Measurements from ENCODE around the gene FHOD3.

FHOD3 gene

DNA sequence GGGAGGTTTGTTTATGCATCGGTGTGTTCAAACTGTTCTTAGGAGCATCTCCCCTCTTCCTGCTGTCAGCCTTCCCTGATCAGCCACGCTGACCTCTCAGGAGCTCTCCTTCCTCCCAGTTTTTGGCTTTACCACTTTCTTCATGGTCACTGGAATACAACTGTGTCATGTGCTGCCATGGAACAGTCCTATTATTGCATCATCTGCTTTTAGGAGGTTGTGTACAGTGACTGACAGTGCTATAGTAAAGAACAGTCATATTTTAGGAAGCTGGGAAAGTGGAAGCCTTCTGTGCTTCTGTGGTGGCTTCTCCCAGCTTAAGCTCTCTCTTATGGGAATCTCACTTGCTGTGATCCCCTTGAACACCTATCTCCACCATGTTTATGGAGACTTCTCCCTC lies 365.8 kb downstream of the FHOD3 start:
- Histone ChIP-seq H3K4me3 (ENCODE audit: insufficient read depth, low read depth, low read length, poor library complexity, severe bottlenecking) (no peak overlapping the region), H3K9me3 (ENCODE audit: control insufficient read depth, low read length) (no peaks in the 10 kb centered on the region), H3K36me3 (ENCODE audit: control insufficient read depth, insufficient read depth, low read length) (no peaks in the 10 kb centered on the region), H3K4me1 (ENCODE audit: control insufficient read depth, insufficient read depth, low read length, poor library complexity, severe bottlenecking) (no peaks in the 10 kb centered on the region), H3K27me3 (replicated peaks; ENCODE audit: control insufficient read depth, insufficient read depth, low read length, poor library complexity, severe bottlenecking) (no peaks in the 10 kb centered on the region), H3K27ac (ENCODE audit: insufficient read depth, low read length, poor library complexity, severe bottlenecking) (no peak overlapping the region)
- no peak for DNase-seq

DNA sequence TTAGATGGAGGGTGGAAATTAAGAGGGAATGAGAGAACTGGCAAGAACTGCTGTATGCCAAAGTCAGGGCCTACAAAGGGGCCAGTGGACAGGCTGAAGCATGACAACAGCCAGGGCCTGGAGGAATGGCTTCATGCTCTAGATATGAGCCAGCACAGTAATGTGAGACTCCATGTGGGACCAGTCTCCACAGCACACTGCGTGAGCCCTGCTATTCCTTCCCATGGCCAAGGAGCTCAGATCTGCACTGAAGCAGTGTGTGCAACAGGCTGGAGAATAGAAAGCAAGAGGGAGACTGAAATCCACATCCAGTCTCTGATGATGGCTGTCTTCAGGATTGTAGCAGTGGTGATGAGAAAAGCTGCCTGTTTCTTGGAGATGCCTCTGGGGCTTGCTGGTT lies 368.4 kb downstream of the FHOD3 start:
- no peak for DNase-seq
- Histone ChIP-seq H3K36me3 (ENCODE audit: control insufficient read depth, insufficient read depth, low read length) (no peaks in the 10 kb centered on the region), H3K9me3 (ENCODE audit: control insufficient read depth, low read length) (no peaks in the 10 kb centered on the region)

DNA sequence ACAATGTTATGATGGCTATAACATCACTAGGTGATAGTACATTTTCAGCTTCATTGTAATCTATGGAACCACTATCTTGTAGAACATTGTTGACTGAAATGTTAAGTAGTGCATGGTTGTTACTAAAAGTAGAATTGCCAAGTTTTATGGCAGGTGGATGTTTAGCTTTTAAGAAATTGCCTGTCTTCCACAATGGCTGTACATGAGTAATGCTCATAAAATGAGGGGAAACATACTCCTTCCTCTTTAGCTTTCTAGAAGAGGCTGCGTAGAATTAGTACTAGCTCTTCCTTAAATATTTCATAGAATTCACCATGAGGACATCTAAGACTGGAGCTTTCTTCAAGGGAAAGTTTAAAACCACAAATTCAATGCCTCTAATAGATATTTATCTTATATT lies 370.3 kb downstream of the FHOD3 start:
- no peaks in the 10 kb centered on the region for H3K9me3 ChIP-seq (ENCODE audit: control insufficient read depth, low read length)

More for the DNA sequence above, 368.4 kb downstream of the FHOD3 start:
- no peak overlapping the region for H3K4me3 ChIP-seq (ENCODE audit: insufficient read depth, low read depth, low read length, poor library complexity, severe bottlenecking)
- H3K27ac ChIP-seq (ENCODE audit: insufficient read depth, low read length, poor library complexity, severe bottlenecking), result no peak overlapping the region
- H3K4me1 ChIP-seq (ENCODE audit: control insufficient read depth, insufficient read depth, low read length, poor library complexity, severe bottlenecking), result no peaks in the 10 kb centered on the region
- no peaks in the 10 kb centered on the region for H3K27me3 ChIP-seq (replicated peaks; ENCODE audit: control insufficient read depth, insufficient read depth, low read length, poor library complexity, severe bottlenecking)

DNA sequence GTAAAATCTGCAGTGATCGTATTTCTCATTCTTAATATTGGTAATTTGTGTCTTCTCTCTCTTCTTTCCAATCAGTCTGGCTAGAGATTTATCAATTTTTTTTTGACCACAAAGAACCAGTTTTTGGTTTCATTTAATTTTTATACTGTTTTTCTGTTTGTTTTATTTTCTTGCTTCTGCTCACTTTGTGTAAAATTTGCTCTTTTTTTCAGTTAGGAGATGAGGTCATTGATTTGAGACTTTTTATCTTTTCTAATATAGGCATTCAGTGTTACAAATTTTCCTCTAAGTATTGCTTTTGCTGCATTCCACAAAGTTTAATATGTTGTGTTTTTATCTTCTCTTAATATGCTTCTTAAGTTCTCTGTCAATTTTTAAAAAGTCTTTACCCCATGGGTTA lies 370.8 kb downstream of the FHOD3 start:
- H3K4me1 ChIP-seq (ENCODE audit: control insufficient read depth, insufficient read depth, low read length, poor library complexity, severe bottlenecking), result no peaks in the 10 kb centered on the region
- H3K27me3 ChIP-seq (replicated peaks; ENCODE audit: control insufficient read depth, insufficient read depth, low read length, poor library complexity, severe bottlenecking), result no peaks in the 10 kb centered on the region
- no peaks in the 10 kb centered on the region for H3K36me3 ChIP-seq (ENCODE audit: control insufficient read depth, insufficient read depth, low read length)
- H3K27ac ChIP-seq (ENCODE audit: insufficient read depth, low read length, poor library complexity, severe bottlenecking), result no peak overlapping the region
- DNase-seq, result no peak
- no peak overlapping the region for H3K4me3 ChIP-seq (ENCODE audit: insufficient read depth, low read depth, low read length, poor library complexity, severe bottlenecking)
- no peaks in the 10 kb centered on the region for H3K9me3 ChIP-seq (ENCODE audit: control insufficient read depth, low read length)

More for the DNA sequence above, 370.3 kb downstream of the FHOD3 start:
- Histone ChIP-seq H3K27me3 (replicated peaks; ENCODE audit: control insufficient read depth, insufficient read depth, low read length, poor library complexity, severe bottlenecking) (no peaks in the 10 kb centered on the region), H3K4me3 (ENCODE audit: insufficient read depth, low read depth, low read length, poor library complexity, severe bottlenecking) (no peak overlapping the region), H3K4me1 (ENCODE audit: control insufficient read depth, insufficient read depth, low read length, poor library complexity, severe bottlenecking) (no peaks in the 10 kb centered on the region), H3K36me3 (ENCODE audit: control insufficient read depth, insufficient read depth, low read length) (no peaks in the 10 kb centered on the region), H3K27ac (ENCODE audit: insufficient read depth, low read length, poor library complexity, severe bottlenecking) (no peak overlapping the region)
- DNase-seq, result no peak

DNA sequence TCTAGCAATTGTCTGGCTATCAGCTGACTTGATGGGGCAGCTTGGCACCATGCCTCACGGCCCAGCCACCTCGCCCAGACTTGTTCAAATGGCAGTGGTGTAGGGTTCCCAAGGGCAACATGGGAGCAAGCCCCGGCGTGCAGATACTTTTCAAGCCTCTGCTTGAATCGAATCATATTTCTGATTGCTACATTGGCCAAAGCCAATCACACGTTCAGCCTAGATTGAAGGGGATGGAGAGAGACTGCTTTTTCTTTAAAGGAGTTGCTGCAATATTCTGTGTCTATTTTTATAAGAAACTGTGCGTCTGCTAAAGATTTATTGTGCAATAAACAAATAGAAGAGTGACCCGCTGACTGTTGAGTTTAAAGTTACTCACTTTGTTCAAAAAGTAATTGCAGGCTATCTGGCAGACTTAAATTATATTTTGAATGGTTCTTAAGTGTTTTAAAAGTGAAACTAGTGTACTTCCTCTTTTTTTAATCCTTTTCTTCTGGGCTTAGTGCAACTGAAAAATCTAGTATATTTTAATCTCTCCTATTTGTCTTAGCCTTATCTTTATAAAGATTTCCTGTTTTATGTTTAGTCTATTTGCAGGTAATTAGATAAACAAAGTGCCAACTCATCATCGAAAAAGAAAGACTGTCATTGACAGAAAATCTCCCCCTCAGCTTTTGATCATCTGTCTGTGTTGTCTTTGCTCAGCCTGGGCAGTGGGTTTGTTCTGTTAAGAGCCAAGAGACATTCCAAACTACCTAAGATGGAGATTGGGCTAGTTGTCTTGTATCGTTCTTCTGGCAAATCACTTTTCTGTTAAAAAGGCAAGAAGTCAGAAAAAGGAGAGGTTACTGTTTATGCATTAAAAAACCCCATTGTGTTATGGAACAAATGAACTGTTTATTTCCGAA lies 375.2 kb downstream of the FHOD3 start:
- Histone ChIP-seq H3K9me3 (ENCODE audit: control insufficient read depth, low read length) (no peaks in the 10 kb centered on the region), H3K27me3 (replicated peaks; ENCODE audit: control insufficient read depth, insufficient read depth, low read length, poor library complexity, severe bottlenecking) (no peaks in the 10 kb centered on the region), H3K4me3 (ENCODE audit: insufficient read depth, low read depth, low read length, poor library complexity, severe bottlenecking) (no peak overlapping the region), H3K27ac (ENCODE audit: insufficient read depth, low read length, poor library complexity, severe bottlenecking) (no peak overlapping the region), H3K4me1 (ENCODE audit: control insufficient read depth, insufficient read depth, low read length, poor library complexity, severe bottlenecking) (no peaks in the 10 kb centered on the region), H3K36me3 (ENCODE audit: control insufficient read depth, insufficient read depth, low read length) (no peaks in the 10 kb centered on the region)
- DNase-seq, result no peak

DNA sequence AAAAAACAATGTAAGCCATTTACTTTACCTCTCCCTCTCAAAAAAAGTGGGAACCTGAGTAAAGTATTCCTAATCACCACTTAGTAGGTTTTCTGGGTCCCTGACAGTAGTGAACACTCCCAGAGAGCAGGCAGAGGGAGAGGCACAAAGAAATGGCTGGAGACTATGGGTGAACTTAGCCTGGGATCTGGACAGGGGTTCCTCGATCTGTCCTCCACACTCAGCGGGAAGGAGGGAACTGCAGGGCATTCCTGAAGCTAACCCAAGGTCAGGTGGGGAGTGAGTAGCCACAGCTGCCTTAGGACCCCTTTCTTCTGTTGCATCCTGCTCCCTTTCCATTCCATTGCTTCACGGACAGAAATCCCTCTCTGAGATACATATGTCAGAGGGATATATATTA lies 375.9 kb downstream of the FHOD3 start:
- Histone ChIP-seq H3K27ac (ENCODE audit: insufficient read depth, low read length, poor library complexity, severe bottlenecking) (no peak overlapping the region), H3K9me3 (ENCODE audit: control insufficient read depth, low read length) (no peaks in the 10 kb centered on the region), H3K4me3 (ENCODE audit: insufficient read depth, low read depth, low read length, poor library complexity, severe bottlenecking) (no peak overlapping the region), H3K4me1 (ENCODE audit: control insufficient read depth, insufficient read depth, low read length, poor library complexity, severe bottlenecking) (no peaks in the 10 kb centered on the region), H3K27me3 (replicated peaks; ENCODE audit: control insufficient read depth, insufficient read depth, low read length, poor library complexity, severe bottlenecking) (no peaks in the 10 kb centered on the region), H3K36me3 (ENCODE audit: control insufficient read depth, insufficient read depth, low read length) (no peaks in the 10 kb centered on the region)
- no peak for DNase-seq

DNA sequence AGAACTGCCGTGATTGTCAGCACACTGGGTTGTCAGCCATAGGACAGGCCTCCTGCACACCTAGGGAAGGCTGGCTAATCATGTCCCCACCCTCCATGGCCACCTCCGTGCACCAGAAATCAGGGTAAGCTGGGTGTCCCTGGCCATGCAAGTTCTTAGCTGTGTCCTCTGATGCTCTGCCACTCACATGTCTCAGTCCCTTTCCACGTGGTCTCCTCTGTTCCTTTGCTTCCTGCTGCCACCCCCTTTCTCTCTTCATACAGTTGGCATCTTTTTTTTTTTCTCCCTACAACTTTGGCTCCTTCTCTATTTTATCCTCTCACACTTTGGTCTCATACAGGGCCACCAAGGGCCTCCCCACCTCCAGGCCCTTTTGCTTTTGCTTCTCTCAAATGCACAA lies 377.6 kb downstream of the FHOD3 start:
- no peak for DNase-seq
- H3K27me3 ChIP-seq (replicated peaks; ENCODE audit: control insufficient read depth, insufficient read depth, low read length, poor library complexity, severe bottlenecking), result no peaks in the 10 kb centered on the region
- no peak overlapping the region for H3K27ac ChIP-seq (ENCODE audit: insufficient read depth, low read length, poor library complexity, severe bottlenecking)
- H3K9me3 ChIP-seq (ENCODE audit: control insufficient read depth, low read length), result no peaks in the 10 kb centered on the region
- H3K4me3 ChIP-seq (ENCODE audit: insufficient read depth, low read depth, low read length, poor library complexity, severe bottlenecking), result no peak overlapping the region
- no peaks in the 10 kb centered on the region for H3K4me1 ChIP-seq (ENCODE audit: control insufficient read depth, insufficient read depth, low read length, poor library complexity, severe bottlenecking)
- H3K36me3 ChIP-seq (ENCODE audit: control insufficient read depth, insufficient read depth, low read length), result no peaks in the 10 kb centered on the region

DNA sequence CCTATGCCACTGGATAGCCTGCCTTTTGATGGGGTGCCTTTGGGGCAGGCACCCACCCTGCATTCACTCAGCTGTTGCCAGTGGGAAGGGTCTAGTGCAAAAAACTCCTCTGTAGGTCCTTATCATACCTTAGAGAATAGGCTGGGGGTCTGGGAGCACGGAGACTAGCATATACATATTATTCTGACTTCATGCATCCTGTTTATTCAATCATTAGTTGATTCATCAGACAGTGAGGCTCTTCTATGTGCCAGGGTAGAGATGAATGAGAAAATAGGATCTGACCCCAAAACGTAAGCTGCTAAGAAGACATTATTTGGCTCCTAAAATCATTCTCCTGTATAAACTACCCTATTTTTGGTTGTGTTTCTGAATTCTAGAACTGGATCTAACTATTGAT lies 378.0 kb downstream of the FHOD3 start:
- Histone ChIP-seq H3K27me3 (replicated peaks; ENCODE audit: control insufficient read depth, insufficient read depth, low read length, poor library complexity, severe bottlenecking) (no peaks in the 10 kb centered on the region), H3K36me3 (ENCODE audit: control insufficient read depth, insufficient read depth, low read length) (no peaks in the 10 kb centered on the region), H3K4me3 (ENCODE audit: insufficient read depth, low read depth, low read length, poor library complexity, severe bottlenecking) (no peak overlapping the region), H3K4me1 (ENCODE audit: control insufficient read depth, insufficient read depth, low read length, poor library complexity, severe bottlenecking) (no peaks in the 10 kb centered on the region), H3K9me3 (ENCODE audit: control insufficient read depth, low read length) (no peaks in the 10 kb centered on the region), H3K27ac (ENCODE audit: insufficient read depth, low read length, poor library complexity, severe bottlenecking) (no peak overlapping the region)
- DNase-seq, result no peak

DNA sequence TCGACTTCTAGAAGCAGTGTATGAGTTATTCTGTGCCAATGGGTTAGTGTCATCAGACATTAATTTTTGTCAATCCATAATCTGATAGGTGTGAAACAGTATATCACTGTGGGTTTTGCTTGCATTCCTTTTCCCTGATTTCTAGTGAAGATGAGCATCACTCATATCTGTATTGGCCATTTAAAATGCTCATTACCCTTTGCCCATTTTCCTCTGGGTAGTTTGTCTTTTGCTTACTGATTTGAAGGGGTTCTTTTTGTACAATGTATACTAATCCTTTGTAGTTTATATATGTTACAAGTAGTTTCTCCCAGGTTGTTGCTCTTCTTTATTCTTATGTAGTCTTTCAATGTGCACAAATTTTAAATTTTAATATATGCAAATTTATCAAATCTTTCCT lies 379.1 kb downstream of the FHOD3 start:
- Histone ChIP-seq H3K27me3 (replicated peaks; ENCODE audit: control insufficient read depth, insufficient read depth, low read length, poor library complexity, severe bottlenecking) (no peaks in the 10 kb centered on the region), H3K27ac (ENCODE audit: insufficient read depth, low read length, poor library complexity, severe bottlenecking) (no peak overlapping the region), H3K36me3 (ENCODE audit: control insufficient read depth, insufficient read depth, low read length) (no peaks in the 10 kb centered on the region), H3K9me3 (ENCODE audit: control insufficient read depth, low read length) (no peaks in the 10 kb centered on the region), H3K4me3 (ENCODE audit: insufficient read depth, low read depth, low read length, poor library complexity, severe bottlenecking) (no peak overlapping the region), H3K4me1 (ENCODE audit: control insufficient read depth, insufficient read depth, low read length, poor library complexity, severe bottlenecking) (no peaks in the 10 kb centered on the region)
- no peak for DNase-seq

DNA sequence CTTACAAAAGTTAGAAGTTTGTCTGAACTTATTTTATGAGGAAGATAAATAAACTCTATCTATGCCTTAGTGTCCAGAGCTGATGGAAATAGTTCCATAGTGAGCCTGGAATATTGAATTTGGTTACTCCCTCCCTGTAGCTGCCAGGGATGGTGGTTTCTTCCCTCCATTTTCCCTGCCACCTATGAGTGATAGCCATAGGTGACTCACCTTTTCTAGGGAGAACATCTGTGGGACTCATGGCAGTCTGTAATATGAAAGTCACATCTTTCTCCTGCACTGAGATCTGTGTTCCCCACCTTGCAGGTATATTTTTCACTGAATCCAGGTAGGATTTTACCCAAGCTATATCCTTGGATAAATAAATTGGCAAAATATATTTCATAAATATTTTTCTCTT lies 382.5 kb downstream of the FHOD3 start:
- no peak overlapping the region for H3K27ac ChIP-seq (ENCODE audit: insufficient read depth, low read length, poor library complexity, severe bottlenecking)
- no peaks in the 10 kb centered on the region for H3K9me3 ChIP-seq (ENCODE audit: control insufficient read depth, low read length)
- no peaks in the 10 kb centered on the region for H3K4me1 ChIP-seq (ENCODE audit: control insufficient read depth, insufficient read depth, low read length, poor library complexity, severe bottlenecking)
- no peak for DNase-seq
- peaks cover 7% of the 10 kb centered on the region for H3K27me3 ChIP-seq (replicated peaks; ENCODE audit: control insufficient read depth, insufficient read depth, low read length, poor library complexity, severe bottlenecking)
- H3K4me3 ChIP-seq (ENCODE audit: insufficient read depth, low read depth, low read length, poor library complexity, severe bottlenecking), result no peak overlapping the region
- H3K36me3 ChIP-seq (ENCODE audit: control insufficient read depth, insufficient read depth, low read length), result no peaks in the 10 kb centered on the region
